Measurements from ENCODE around the gene RNF115.
"Not testable (repeated sequence)": the region's sequence is repeated elsewhere in the genome, so short reads cannot be mapped to it uniquely, and the experiment has no call there.

DNA sequence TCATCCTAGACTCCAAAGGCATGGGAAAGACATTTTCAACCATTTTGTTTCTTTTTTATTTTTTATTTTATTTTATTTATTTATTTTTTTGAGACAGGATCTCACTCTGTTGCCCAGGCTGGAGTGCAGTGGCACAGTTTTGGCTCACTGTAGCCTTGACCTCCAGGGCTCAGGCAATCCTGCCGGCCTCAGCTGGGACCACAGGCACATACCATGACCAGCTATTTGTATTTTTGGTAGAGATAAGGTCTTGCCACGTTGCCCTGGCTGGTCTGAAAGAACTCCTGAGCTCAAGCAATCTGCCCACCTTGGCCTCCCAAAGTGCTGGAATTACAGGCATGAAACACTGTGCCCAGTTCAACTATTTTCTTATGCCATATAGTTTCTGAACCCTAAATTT, 32.0 kb downstream of the RNF115 start:
- TF ChIP-seq, protein P1, sequence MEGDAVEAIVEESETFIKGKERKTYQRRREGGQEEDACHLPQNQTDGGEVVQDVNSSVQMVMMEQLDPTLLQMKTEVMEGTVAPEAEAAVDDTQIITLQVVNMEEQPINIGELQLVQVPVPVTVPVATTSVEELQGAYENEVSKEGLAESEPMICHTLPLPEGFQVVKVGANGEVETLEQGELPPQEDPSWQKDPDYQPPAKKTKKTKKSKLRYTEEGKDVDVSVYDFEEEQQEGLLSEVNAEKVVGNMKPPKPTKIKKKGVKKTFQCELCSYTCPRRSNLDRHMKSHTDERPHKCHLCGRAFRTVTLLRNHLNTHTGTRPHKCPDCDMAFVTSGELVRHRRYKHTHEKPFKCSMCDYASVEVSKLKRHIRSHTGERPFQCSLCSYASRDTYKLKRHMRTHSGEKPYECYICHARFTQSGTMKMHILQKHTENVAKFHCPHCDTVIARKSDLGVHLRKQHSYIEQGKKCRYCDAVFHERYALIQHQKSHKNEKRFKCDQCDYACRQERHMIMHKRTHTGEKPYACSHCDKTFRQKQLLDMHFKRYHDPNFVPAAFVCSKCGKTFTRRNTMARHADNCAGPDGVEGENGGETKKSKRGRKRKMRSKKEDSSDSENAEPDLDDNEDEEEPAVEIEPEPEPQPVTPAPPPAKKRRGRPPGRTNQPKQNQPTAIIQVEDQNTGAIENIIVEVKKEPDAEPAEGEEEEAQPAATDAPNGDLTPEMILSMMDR (IDR thresholded peaks at IDR 0.05; ENCODE audit: insufficient read depth, low read depth, low read length) = not testable (repeated sequence)
- TF ChIP-seq EZH2 (IDR thresholded peaks at IDR 0.05; ENCODE audit: insufficient read depth, low read length) = not testable (repeated sequence)

Data from astrocyte (in vitro differentiated cells and primary cell).